Right forelimb (tissue), 1 donor: ENCODE measurements around the gene RAB22A.

ENCODE experiments used
- DNase-seq: peaks from one replicate; pipeline ENCODE4 v3.0.0-alpha.2; 2018

RAB22A gene

DNA sequence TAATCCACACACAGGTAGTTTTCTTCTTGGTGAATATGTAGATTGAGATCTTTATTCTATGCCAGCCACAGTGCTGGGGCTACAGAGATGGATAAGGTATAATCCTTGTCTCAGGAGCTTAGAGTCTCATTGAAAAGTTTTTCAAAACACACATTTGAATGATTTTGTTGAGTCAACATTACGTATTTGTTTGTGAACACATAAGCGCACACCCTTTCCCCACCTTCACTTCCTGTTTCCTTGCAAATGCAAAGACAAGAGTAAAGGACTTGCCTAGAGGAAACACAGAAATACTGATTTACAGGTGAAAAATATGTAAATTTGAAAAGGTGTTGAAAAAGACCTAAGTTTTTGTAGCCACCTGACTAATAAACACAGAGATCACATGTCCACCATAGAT is 107.3 kb downstream of the RAB22A start:
- no peak for DNase-seq
